IPS-18c (cell line): Measurements from ENCODE around the gene RAB15.
A peak's percentile ranks its signal among the peaks of the same experiment; 100 is the strongest.

Experiments
- H3K4me3 ChIP-seq: 2 replicates; pipeline ENCODE4 v1.7.0; 2013; ENCODE audit warnings: low read depth, mild to moderate bottlenecking, low read length, moderate library complexity; ENCODE audit not compliant: insufficient read depth
- H3K9me3 ChIP-seq: one replicate; pipeline ENCODE4 v1.6.1; 2013; ENCODE audit warnings: mild to moderate bottlenecking, low read length, moderate library complexity; ENCODE audit not compliant: control insufficient read depth, insufficient read depth

Gene RAB15

GRCh38 chr14:64971943-64972791, at the start of gene RAB15:
TSS of gene RAB15 (minus strand) at chr14:64972336. CDS start at chr14:64972076, 260 bp downstream.
- Histone ChIP-seq H3K9me3 (no peaks in the 10 kb centered on the region), H3K4me3 (peak within 1 kb of the TSS; percentile 72)

- no peak overlapping the region for H3K4me3 ChIP-seq
- no peaks in the 10 kb centered on the region for H3K9me3 ChIP-seq
These were observed 47.9 kb upstream of the RAB15 start for GRCh38 chr14:65019944-65020566.

GRCh38 chr14:65016471-65016870, 44.3 kb upstream of the RAB15 start:
- Histone ChIP-seq H3K4me3 (no peak overlapping the region), H3K9me3 (no peaks in the 10 kb centered on the region)

GRCh38 chr14:65015391-65015790, 43.3 kb upstream of the RAB15 start:
- Histone ChIP-seq H3K9me3 (no peaks in the 10 kb centered on the region), H3K4me3 (no peak overlapping the region)

GRCh38 chr14:65012353-65012752, 40.2 kb upstream of the RAB15 start:
- Histone ChIP-seq H3K9me3 (no peaks in the 10 kb centered on the region), H3K4me3 (no peak overlapping the region)

GRCh38 chr14:65011538-65011937, 39.4 kb upstream of the RAB15 start:
- no peak overlapping the region for H3K4me3 ChIP-seq
- no peaks in the 10 kb centered on the region for H3K9me3 ChIP-seq

GRCh38 chr14:65010211-65010931, 38.2 kb upstream of the RAB15 start:
- Histone ChIP-seq H3K9me3 (no peaks in the 10 kb centered on the region), H3K4me3 (no peak overlapping the region)

- H3K4me3 ChIP-seq = no peak overlapping the region
These were observed 35.1 kb upstream of the RAB15 start for GRCh38 chr14:65007202-65007601.

GRCh38 chr14:65006261-65006721, 34.2 kb upstream of the RAB15 start:
- no peak overlapping the region for H3K4me3 ChIP-seq

More at GRCh38 chr14:65007202-65007601, 35.1 kb upstream of the RAB15 start:
- no peaks in the 10 kb centered on the region for H3K9me3 ChIP-seq

GRCh38 chr14:65003394-65003793, 31.3 kb upstream of the RAB15 start:
- Histone ChIP-seq H3K4me3 (no peak overlapping the region), H3K9me3 (no peaks in the 10 kb centered on the region)

More at GRCh38 chr14:65006261-65006721, 34.2 kb upstream of the RAB15 start:
- H3K9me3 ChIP-seq = no peaks in the 10 kb centered on the region

- H3K4me3 ChIP-seq = no peak overlapping the region
- H3K9me3 ChIP-seq = no peaks in the 10 kb centered on the region
These were observed 30.6 kb upstream of the RAB15 start for GRCh38 chr14:65002586-65003210.

- H3K9me3 ChIP-seq = no peaks in the 10 kb centered on the region
- H3K4me3 ChIP-seq = no peak overlapping the region
These were observed 29.6 kb upstream of the RAB15 start for GRCh38 chr14:65001723-65002122.

GRCh38 chr14:65000898-65001591, 28.9 kb upstream of the RAB15 start:
- H3K9me3 ChIP-seq = no peaks in the 10 kb centered on the region
- no peak overlapping the region for H3K4me3 ChIP-seq

- Histone ChIP-seq H3K4me3 (no peak overlapping the region), H3K9me3 (no peaks in the 10 kb centered on the region)
These were observed 26.4 kb upstream of the RAB15 start for GRCh38 chr14:64998455-64998931.

GRCh38 chr14:64997108-64997794, 25.1 kb upstream of the RAB15 start:
- Histone ChIP-seq H3K9me3 (no peaks in the 10 kb centered on the region), H3K4me3 (no peak overlapping the region)

- Histone ChIP-seq H3K9me3 (no peaks in the 10 kb centered on the region), H3K4me3 (no peak overlapping the region)
These were observed 23.2 kb upstream of the RAB15 start for GRCh38 chr14:64995291-64995690.
